Thyroid gland (tissue), 4 donors: ENCODE measurements around the gene FKBP14.

Experiments used
- POLR2A ChIP-seq, 2 donors: fragments of 450-650 bp; IDR thresholded peaks; one replicate each; pipeline ENCODE4 v1.6.1; 2017; ENCODE audit warnings: antibody characterized with exemption in 2 of 2, mild to moderate bottlenecking in 2 of 2, moderate library complexity in 1 of 2
- TF ChIP-seq, protein P1 (sequence below), 6 experiments: fragments of 200-600 bp in 3 of 6; fragments of 450-650 bp in 3 of 6; sonication (generic) in 3 of 6; IDR thresholded peaks; one replicate each; pipeline ENCODE4 v1.5.1; 2016 to 2019; ENCODE audit warnings: antibody characterized with exemption in 6 of 6, mild to moderate bottlenecking in 2 of 6, inconsistent platforms in 1 of 6, moderate library complexity in 1 of 6

GRCh38 chr7:29987083-29987482, 39.4 kb downstream of the FKBP14 start:
- TF ChIP-seq, protein P1, sequence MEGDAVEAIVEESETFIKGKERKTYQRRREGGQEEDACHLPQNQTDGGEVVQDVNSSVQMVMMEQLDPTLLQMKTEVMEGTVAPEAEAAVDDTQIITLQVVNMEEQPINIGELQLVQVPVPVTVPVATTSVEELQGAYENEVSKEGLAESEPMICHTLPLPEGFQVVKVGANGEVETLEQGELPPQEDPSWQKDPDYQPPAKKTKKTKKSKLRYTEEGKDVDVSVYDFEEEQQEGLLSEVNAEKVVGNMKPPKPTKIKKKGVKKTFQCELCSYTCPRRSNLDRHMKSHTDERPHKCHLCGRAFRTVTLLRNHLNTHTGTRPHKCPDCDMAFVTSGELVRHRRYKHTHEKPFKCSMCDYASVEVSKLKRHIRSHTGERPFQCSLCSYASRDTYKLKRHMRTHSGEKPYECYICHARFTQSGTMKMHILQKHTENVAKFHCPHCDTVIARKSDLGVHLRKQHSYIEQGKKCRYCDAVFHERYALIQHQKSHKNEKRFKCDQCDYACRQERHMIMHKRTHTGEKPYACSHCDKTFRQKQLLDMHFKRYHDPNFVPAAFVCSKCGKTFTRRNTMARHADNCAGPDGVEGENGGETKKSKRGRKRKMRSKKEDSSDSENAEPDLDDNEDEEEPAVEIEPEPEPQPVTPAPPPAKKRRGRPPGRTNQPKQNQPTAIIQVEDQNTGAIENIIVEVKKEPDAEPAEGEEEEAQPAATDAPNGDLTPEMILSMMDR (IDR thresholded peaks at IDR 0.05) = no peak
- no peak for TF ChIP-seq POLR2A (IDR thresholded peaks at IDR 0.05)
